Hepatocyte (in vitro differentiated cells): ENCODE measurements around the gene MYOF. TPM values are rescaled to one million over a fixed set of nuclear protein-coding genes. Genes with fewer than 3 reads are reported as not detected.

Source experiments
- DNase-seq: peaks from one replicate; pipeline ENCODE4 v3.0.0-alpha.2; 2016; ENCODE audit warnings: low spot score
- H2AFZ ChIP-seq: fragments of 200-600 bp; sonication (generic); 2 replicates; pipeline ENCODE4 v1.6.0; 2016; ENCODE audit warnings: antibody characterized with exemption, mild to moderate bottlenecking
- H3K27ac ChIP-seq: fragments of 200-600 bp; sonication (generic); 2 replicates; pipeline ENCODE4 v1.5.1; 2016; ENCODE audit warnings: mild to moderate bottlenecking
- H3K27me3 ChIP-seq: fragments of 200-600 bp; sonication (generic); 2 replicates; pipeline ENCODE4 v1.6.1; 2016
- H3K36me3 ChIP-seq: fragments of 200-600 bp; sonication (generic); replicated peaks from 2 replicates; pipeline ENCODE4 v1.5.1; 2016; ENCODE audit warnings: low read depth; ENCODE audit not compliant: insufficient read depth
- H3K4me1 ChIP-seq: fragments of 200-600 bp; sonication (generic); 2 replicates; pipeline ENCODE4 v1.5.1; 2016; ENCODE audit warnings: mild to moderate bottlenecking, moderate library complexity; ENCODE audit not compliant: insufficient read depth
- H3K4me2 ChIP-seq: fragments of 200-600 bp; sonication (generic); 2 replicates; pipeline ENCODE4 v1.6.0; 2016
- H3K4me3 ChIP-seq: fragments of 200-600 bp; sonication (generic); 2 replicates; pipeline ENCODE4 v1.5.1; 2016; ENCODE audit warnings: mild to moderate bottlenecking
- H3K79me2 ChIP-seq: fragments of 200-600 bp; sonication (generic); 2 replicates; pipeline ENCODE4 v1.6.0; 2017; ENCODE audit warnings: mild to moderate bottlenecking
- H3K9me2 ChIP-seq: fragments of 200-600 bp; sonication (generic); replicated peaks from 2 replicates; pipeline ENCODE4 v1.6.0; 2017; ENCODE audit warnings: mild to moderate bottlenecking; ENCODE audit not compliant: insufficient read depth
- H3K9me3 ChIP-seq: fragments of 200-600 bp; sonication (generic); 2 replicates; pipeline ENCODE4 v1.5.1; 2016; ENCODE audit warnings: low read depth, mild to moderate bottlenecking
- H4K20me1 ChIP-seq: fragments of 200-600 bp; sonication (generic); 2 replicates; pipeline ENCODE4 v1.6.0; 2016; ENCODE audit warnings: mild to moderate bottlenecking; ENCODE audit not compliant: insufficient read depth, poor library complexity, severe bottlenecking
- EZH2 ChIP-seq: fragments of 200-600 bp; sonication (generic); IDR thresholded peaks from 2 replicates; pipeline ENCODE4 v1.6.1; 2016; ENCODE audit warnings: antibody characterized with exemption, mild to moderate bottlenecking, borderline replicate concordance
- EZH2phosphoT487 ChIP-seq: fragments of 200-600 bp; sonication (generic); IDR thresholded peaks from one replicate; pipeline ENCODE4 v1.6.1; 2018; ENCODE audit warnings: antibody characterized with exemption, mild to moderate bottlenecking, low read depth, moderate library complexity; ENCODE audit not compliant: unreplicated experiment, severe bottlenecking
- WGBS: methylation state at CpG from one replicate; pipeline ENCODE4 v1.1.6; 2016; ENCODE audit warnings: low lambda C conversion rate; ENCODE audit errors: missing lambda C conversion rate; 5-methylcytosine and 5-hydroxymethylcytosine counted together
- polyA plus RNA-seq: library from polyadenylated mRNA; unstranded; fragments of >200 nt; fragmentation: Nextera tagmentation; extraction: Ambion mirVana; gene quantifications from 2 replicates; pipeline ENCODE4 v1.2.1, GENCODE V29; 2016
- total RNA-seq: library from RNA; depleted of rRNA; stranded (reverse); fragments of >200 nt; gene quantifications from 2 replicates; pipeline ENCODE4 v1.2.3, GENCODE V29; 2014
- TF ChIP-seq, protein P1 (sequence below): fragments of 200-600 bp; sonication (generic); IDR thresholded peaks from 2 replicates; pipeline ENCODE4 v1.5.1; 2016; ENCODE audit warnings: antibody characterized with exemption, mild to moderate bottlenecking; ENCODE audit not compliant: poor library complexity

The MYOF gene
- total and polyA plus RNA-seq, 2 experiments from 2014 or later, result 16.6 to 47.9 TPM

DNA sequence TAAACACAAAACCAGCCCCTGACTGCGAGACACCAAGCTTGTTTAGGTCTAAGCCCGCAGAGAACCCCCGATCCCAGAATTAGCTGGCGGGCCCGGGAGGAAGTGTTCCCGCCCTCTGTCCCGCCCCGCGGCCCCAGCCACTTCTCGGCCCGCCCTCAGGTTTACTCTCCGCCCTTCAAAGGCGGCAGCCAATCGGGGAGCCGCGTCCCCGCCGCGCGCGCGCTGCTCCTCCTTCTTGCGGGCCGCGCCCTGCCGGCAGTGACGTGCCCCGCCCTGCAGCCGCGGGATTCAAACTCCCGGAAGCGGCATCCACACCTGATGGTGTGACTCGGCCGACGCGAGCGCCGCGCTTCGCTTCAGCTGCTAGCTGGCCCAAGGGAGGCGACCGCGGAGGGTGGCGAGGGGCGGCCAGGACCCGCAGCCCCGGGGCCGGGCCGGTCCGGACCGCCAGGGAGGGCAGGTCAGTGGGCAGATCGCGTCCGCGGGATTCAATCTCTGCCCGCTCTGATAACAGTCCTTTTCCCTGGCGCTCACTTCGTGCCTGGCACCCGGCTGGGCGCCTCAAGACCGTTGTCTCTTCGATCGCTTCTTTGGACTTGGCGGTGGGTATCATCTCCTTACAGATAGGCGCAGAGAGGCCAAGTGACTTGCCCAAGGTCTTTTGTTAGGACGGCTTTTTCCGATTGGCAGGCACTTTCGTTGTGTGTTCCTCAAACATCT, 14.3 kb upstream of the MYOF start, which contains the start of gene CEP55:
Gene CEP55 (plus strand): TSS at position 291 of the 720 bp plus-strand sequence. CDS start 3,440 bp downstream, outside the sequence.
- H2AFZ ChIP-seq, result peak within 1 kb of the TSS; percentile 86

DNA sequence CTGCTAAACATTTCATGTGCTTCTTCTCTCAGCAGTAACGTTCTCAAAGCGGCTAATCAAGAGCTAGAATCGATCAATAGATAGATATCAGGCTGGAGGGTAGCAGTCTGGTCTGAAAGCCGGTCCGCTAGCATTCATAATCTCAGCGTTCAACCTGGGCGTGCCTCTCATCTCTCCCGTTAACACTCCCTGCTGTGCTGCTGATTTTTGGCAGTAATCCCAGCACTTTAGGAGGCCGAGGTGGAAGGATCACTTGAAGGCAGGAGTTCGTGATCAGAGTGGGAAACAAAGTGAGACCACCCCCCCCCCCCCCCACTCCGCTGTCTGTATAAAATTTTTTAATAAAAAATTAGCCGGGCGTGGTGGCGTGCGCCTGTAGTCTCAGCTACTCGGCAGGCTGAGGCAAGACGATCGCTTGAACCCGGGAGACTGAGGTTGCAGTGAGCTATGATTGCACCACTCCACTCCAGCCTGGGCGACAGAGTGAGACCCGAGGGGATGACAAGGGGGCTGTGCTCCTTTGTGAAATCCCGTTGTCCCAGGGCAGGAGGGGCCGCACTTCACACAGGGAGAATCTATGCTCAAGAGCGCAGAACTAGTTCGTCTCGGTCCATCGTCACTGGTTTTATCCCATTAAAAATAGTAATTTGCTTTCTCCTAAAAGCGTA, 13.7 kb upstream of the MYOF start:
- 3% methylated on average over 28 of the region's 28 CpGs for WGBS
- DNase-seq, result peak; percentile 54
- H2AFZ ChIP-seq, result peak overlapping the region; percentile 86

More for the DNA sequence above, 14.3 kb upstream of the MYOF start, which contains the start of gene CEP55:
- Histone ChIP-seq H3K9me2 (no peaks in the 10 kb centered on the region), H3K36me3 (no peaks in the 10 kb centered on the region), H3K27me3 (peaks cover 4% of the 10 kb centered on the region), H4K20me1 (no peaks in the 10 kb centered on the region), H3K4me3 (peak within 1 kb of the TSS; percentile 58), H3K9me3 (no peaks in the 10 kb centered on the region), H3K79me2 (peaks cover 6% of the 10 kb centered on the region), H3K4me1 (no peaks in the 10 kb centered on the region), H3K4me2 (peak within 1 kb of the TSS; percentile 85), H3K27ac (peak within 1 kb of the TSS; percentile 22)
- TF ChIP-seq, protein P1, sequence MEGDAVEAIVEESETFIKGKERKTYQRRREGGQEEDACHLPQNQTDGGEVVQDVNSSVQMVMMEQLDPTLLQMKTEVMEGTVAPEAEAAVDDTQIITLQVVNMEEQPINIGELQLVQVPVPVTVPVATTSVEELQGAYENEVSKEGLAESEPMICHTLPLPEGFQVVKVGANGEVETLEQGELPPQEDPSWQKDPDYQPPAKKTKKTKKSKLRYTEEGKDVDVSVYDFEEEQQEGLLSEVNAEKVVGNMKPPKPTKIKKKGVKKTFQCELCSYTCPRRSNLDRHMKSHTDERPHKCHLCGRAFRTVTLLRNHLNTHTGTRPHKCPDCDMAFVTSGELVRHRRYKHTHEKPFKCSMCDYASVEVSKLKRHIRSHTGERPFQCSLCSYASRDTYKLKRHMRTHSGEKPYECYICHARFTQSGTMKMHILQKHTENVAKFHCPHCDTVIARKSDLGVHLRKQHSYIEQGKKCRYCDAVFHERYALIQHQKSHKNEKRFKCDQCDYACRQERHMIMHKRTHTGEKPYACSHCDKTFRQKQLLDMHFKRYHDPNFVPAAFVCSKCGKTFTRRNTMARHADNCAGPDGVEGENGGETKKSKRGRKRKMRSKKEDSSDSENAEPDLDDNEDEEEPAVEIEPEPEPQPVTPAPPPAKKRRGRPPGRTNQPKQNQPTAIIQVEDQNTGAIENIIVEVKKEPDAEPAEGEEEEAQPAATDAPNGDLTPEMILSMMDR, result no peak
- TF ChIP-seq EZH2phosphoT487, result no peak
- no peak for TF ChIP-seq EZH2
- WGBS, result 3% methylated on average over 49 of the region's 68 CpGs
- DNase-seq, result peak; percentile 98

DNA sequence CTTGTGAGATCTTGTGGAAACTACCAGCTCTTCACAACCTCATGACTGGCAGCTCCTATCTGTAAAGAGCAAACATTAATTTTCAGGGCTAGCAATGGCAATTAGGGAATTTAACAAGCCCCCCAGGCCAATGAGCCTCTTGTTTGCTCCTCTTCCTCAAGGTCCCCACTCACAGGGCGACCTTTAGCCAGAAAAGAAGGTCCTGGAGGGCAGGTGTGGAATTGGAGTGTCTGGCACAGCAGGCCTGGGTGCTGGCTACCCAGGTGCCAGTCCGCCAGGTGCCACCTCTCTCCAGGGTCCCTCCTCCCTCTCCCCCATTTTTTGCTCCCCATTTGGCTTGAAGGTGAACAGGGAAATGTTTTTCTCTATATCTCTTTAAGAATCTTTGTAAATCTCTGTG, 12.4 kb upstream of the MYOF start:
- no peak for DNase-seq
- Histone ChIP-seq H3K4me2 (no peak overlapping the region), H3K36me3 (no peaks in the 10 kb centered on the region), H4K20me1 (no peaks in the 10 kb centered on the region), H3K27ac (no peak overlapping the region), H3K9me3 (no peaks in the 10 kb centered on the region), H3K79me2 (peaks cover 6% of the 10 kb centered on the region), H3K27me3 (peaks cover 4% of the 10 kb centered on the region), H2AFZ (no peak overlapping the region), H3K9me2 (no peaks in the 10 kb centered on the region), H3K4me1 (no peaks in the 10 kb centered on the region), H3K4me3 (no peak overlapping the region)
- TF ChIP-seq, protein P1, result no peak
- TF ChIP-seq EZH2phosphoT487 (no peak), EZH2 (no peak)
- WGBS, result 94% methylated on average over 2 of the region's 2 CpGs

More for the DNA sequence above, 13.7 kb upstream of the MYOF start:
- H3K4me2 ChIP-seq, result peak overlapping the region; percentile 83
- TF ChIP-seq EZH2 (no peak), EZH2phosphoT487 (no peak)
- TF ChIP-seq, protein P1, result no peak
- peak overlapping the region; percentile 40 for H3K4me3 ChIP-seq
- H3K4me1 ChIP-seq, result no peaks in the 10 kb centered on the region
- H3K79me2 ChIP-seq, result peaks cover 6% of the 10 kb centered on the region
- no peaks in the 10 kb centered on the region for H3K9me2 ChIP-seq
- no peaks in the 10 kb centered on the region for H4K20me1 ChIP-seq
- H3K27ac ChIP-seq, result peak overlapping the region; percentile 22
- H3K9me3 ChIP-seq, result no peaks in the 10 kb centered on the region
- H3K36me3 ChIP-seq, result no peaks in the 10 kb centered on the region
- H3K27me3 ChIP-seq, result peaks cover 4% of the 10 kb centered on the region
